Measurements from ENCODE around the gene FES. TPM values are rescaled to one million over a fixed set of nuclear protein-coding genes. Genes with fewer than 3 reads are reported as not detected.

FES gene
- total RNA-seq, 6 experiments from 2014 or later = 11.5 to 36.5 (median 18.5) TPM

GRCh38 chr15:90930861-90931574 lies 46.7 kb downstream of the FES start:
- Histone ChIP-seq H3K27me3 (no peaks in the 10 kb centered on the region), H3K27ac (peak overlapping the region; percentile 93 to 96 (median 93)), H3K36me3 (no peaks in the 10 kb centered on the region), H3K9me3 (no peaks in the 10 kb centered on the region), H3K4me3 (peak overlapping the region; percentile 71 to 88 (median 88)), H3K4me1 (peaks cover 0 to 35% (median 6%) of the 10 kb centered on the region in 4 donors)
- intact Hi-C loops (cut with DNase I) = no loop called here
- ATAC-seq (no peak), DNase-seq (no peak)
- TF ChIP-seq POLR2A (IDR thresholded peaks at IDR 0.05) (no peak), CTCF (IDR thresholded peaks at IDR 0.05) (no peak)
- 57% methylated on average over 13 of the region's 15 CpGs for WGBS (ENCODE audit: insufficient coverage, low coverage, low lambda C conversion rate, missing lambda C conversion rate)

DNA sequence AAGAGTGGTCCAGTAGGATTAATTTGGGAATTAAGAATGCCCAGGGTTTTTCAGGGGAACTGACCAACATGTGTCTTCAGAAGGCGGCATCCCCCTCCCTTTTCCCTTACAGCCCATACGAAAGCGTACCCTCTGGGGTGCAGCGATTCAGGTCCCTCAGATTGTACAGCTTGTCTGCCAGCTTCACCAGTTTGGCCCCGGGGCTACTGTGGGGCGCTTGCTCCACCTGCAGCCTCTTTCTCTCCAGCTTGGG lies 47.2 kb downstream of the FES start:
- peaks cover 0 to 37% (median 6%) of the 10 kb centered on the region in 4 donors for H3K4me1 ChIP-seq
- WGBS (ENCODE audit: insufficient coverage, low coverage, low lambda C conversion rate, missing lambda C conversion rate) = 42% methylated on average over 2 of the region's 6 CpGs
- no peaks in the 10 kb centered on the region for H3K36me3 ChIP-seq
- ATAC-seq (no peak), DNase-seq (no peak)
- peak overlapping the region; percentile 81 to 88 (median 88) for H3K4me3 ChIP-seq
- H3K27me3 ChIP-seq = no peaks in the 10 kb centered on the region
- no peak for TF ChIP-seq CTCF (IDR thresholded peaks at IDR 0.05)
- TF ChIP-seq POLR2A (IDR thresholded peaks at IDR 0.05) = peak; percentile 38
- no peaks in the 10 kb centered on the region for H3K9me3 ChIP-seq
- H3K27ac ChIP-seq = peak overlapping the region; percentile 93 to 96 (median 93)
- intact Hi-C loops (cut with DNase I) = no loop called here

GRCh38 chr15:90931828-90932659 lies 47.7 kb downstream of the FES start, which contains the start of gene HDDC3:
Gene HDDC3, minus strand, starts transcription at chr15:90932549. Its CDS starts 9 bp downstream, at chr15:90932540.
- intact Hi-C loops (cut with DNase I) = no loop called here
- no peaks in the 10 kb centered on the region for H3K36me3 ChIP-seq
- peak within 1 kb of the TSS; percentile 81 to 88 (median 88) for H3K4me3 ChIP-seq
- no peaks in the 10 kb centered on the region for H3K9me3 ChIP-seq
- peak within 1 kb of the TSS; percentile 93 to 96 (median 93) for H3K27ac ChIP-seq
- H3K4me1 ChIP-seq = peaks cover 0 to 37% (median 6%) of the 10 kb centered on the region in 4 donors
- DNase-seq (peak; percentile 93), ATAC-seq (peak; percentile 56 to 73 (median 66))
- 1% methylated on average over 10 of the region's 52 CpGs for WGBS (ENCODE audit: insufficient coverage, low coverage, low lambda C conversion rate, missing lambda C conversion rate)
- peak; percentile 73 for TF ChIP-seq POLR2A (IDR thresholded peaks at IDR 0.05)
- peak; percentile 94 to 98 (median 98) for TF ChIP-seq CTCF (IDR thresholded peaks at IDR 0.05)
- H3K27me3 ChIP-seq = no peaks in the 10 kb centered on the region

DNA sequence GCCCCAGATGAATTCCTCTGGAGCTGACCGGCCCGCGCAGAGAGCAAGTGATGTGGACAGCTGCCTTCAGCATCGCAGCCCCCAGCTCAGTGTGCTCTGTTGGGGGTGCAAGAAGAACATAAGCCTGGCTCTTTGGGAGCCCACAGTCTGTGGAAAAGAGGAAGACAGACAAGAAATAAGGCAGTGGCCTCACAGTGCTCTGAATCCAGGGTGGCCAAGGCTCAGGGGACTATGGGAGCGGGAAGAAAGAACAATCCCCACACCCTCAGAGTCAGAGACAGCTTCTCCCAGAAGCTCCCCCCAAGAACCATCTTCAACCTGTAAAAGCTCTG lies 48.3 kb downstream of the FES start:
- peaks cover 0 to 37% (median 6%) of the 10 kb centered on the region in 4 donors for H3K4me1 ChIP-seq
- H3K4me3 ChIP-seq = peak overlapping the region; percentile 81 to 88 (median 88)
- intact Hi-C loops (cut with DNase I) = no loop called here
- TF ChIP-seq CTCF (IDR thresholded peaks at IDR 0.05) (no peak), POLR2A (IDR thresholded peaks at IDR 0.05) (no peak)
- no peaks in the 10 kb centered on the region for H3K27me3 ChIP-seq
- H3K36me3 ChIP-seq = no peaks in the 10 kb centered on the region
- ATAC-seq (no peak), DNase-seq (no peak)
- H3K27ac ChIP-seq = peak overlapping the region; percentile 93 to 96 (median 93)
- no peaks in the 10 kb centered on the region for H3K9me3 ChIP-seq
- WGBS (ENCODE audit: insufficient coverage, low coverage, low lambda C conversion rate, missing lambda C conversion rate) = no CpG with 5 or more reads among the region's 5 CpGs
